Karpas-422 (cell line): Measurements from ENCODE around the gene ABHD12. TPM values are rescaled to one million over a fixed set of nuclear protein-coding genes. Genes with fewer than 3 reads are reported as not detected.

Experiments
- DNase-seq: peaks from one replicate; pipeline ENCODE4 v3.0.0-alpha.2; 2015
- H2AFZ ChIP-seq: fragments of 200-600 bp; sonication (generic); 2 replicates; pipeline ENCODE4 v1.6.1; 2014; ENCODE audit warnings: antibody characterized with exemption, low read length, mixed read lengths
- H3K27ac ChIP-seq: fragments of 200-600 bp; sonication (generic); 2 replicates; pipeline ENCODE4 v1.5.1; 2014; ENCODE audit warnings: mild to moderate bottlenecking, low read length, moderate library complexity
- H3K27me3 ChIP-seq: fragments of 200-600 bp; sonication (generic); 2 replicates; pipeline ENCODE4 v1.6.1; 2014; ENCODE audit warnings: low read length, mixed read lengths
- H3K36me3 ChIP-seq: fragments of 200-600 bp; sonication (generic); 2 replicates; pipeline ENCODE4 v1.6.1; 2014; ENCODE audit warnings: low read length, mixed read lengths; ENCODE audit not compliant: insufficient read depth
- H3K4me1 ChIP-seq: fragments of 200-600 bp; sonication (generic); 2 replicates; pipeline ENCODE4 v1.6.1; 2014; ENCODE audit warnings: mild to moderate bottlenecking, low read length, mixed read lengths
- H3K4me2 ChIP-seq: fragments of 200-600 bp; sonication (generic); 2 replicates; pipeline ENCODE4 v1.6.1; 2014; ENCODE audit warnings: low read length, low read depth, mild to moderate bottlenecking; ENCODE audit not compliant: poor library complexity, severe bottlenecking
- H3K4me3 ChIP-seq: fragments of 200-600 bp; sonication (generic); 2 replicates; pipeline ENCODE4 v1.5.1; 2014; ENCODE audit warnings: mild to moderate bottlenecking, antibody characterized with exemption, low read length, mixed read lengths
- H3K79me2 ChIP-seq: fragments of 200-600 bp; sonication (generic); 2 replicates; pipeline ENCODE4 v1.6.1; 2014; ENCODE audit warnings: mild to moderate bottlenecking, low read length, mixed read lengths
- H3K9ac ChIP-seq: fragments of 200-600 bp; sonication (generic); 2 replicates; pipeline ENCODE4 v1.6.0; 2014; ENCODE audit warnings: low read length
- H3K9me2 ChIP-seq: fragments of 200-600 bp; sonication (generic), shearing (Covaris generic); replicated peaks from 2 replicates; pipeline ENCODE4 v1.6.0; 2014; ENCODE audit warnings: mild to moderate bottlenecking, low read length, moderate library complexity; ENCODE audit not compliant: insufficient read depth
- H3K9me3 ChIP-seq: fragments of 300-700, 200-600 bp; sonication (generic); 2 replicates; pipeline ENCODE4 v1.6.1; 2014; ENCODE audit warnings: low read length, mixed read lengths
- H4K20me1 ChIP-seq: fragments of 200-600 bp; sonication (generic); 2 replicates; pipeline ENCODE4 v1.6.1; 2014; ENCODE audit warnings: mild to moderate bottlenecking, antibody characterized with exemption, low read length, low read depth; ENCODE audit not compliant: insufficient read depth
- total RNA-seq: library from RNA; depleted of rRNA; stranded (reverse); fragments of >200 nt; shearing (Covaris generic); gene quantifications from 2 replicates; pipeline ENCODE4 v1.2.3, GENCODE V29; 2014; ENCODE audit warnings: low replicate concordance

The ABHD12 gene
- total RNA-seq, 1 experiment from 2014 or later: 26.1 TPM

GRCh38 chr20:25320035-25320800 lies 70.4 kb downstream of the ABHD12 start:
- peak overlapping the region; percentile 81 for H3K4me2 ChIP-seq
- H3K4me3 ChIP-seq: peak overlapping the region; percentile 66; the same call in 1 of the 2 replicates
- no peaks in the 10 kb centered on the region for H3K27me3 ChIP-seq
- peaks cover 60% of the 10 kb centered on the region for H3K79me2 ChIP-seq
- no peaks in the 10 kb centered on the region for H3K9me2 ChIP-seq
- no peak overlapping the region for H2AFZ ChIP-seq
- peaks cover 13% of the 10 kb centered on the region; the same call in 1 of the 2 replicates for H3K36me3 ChIP-seq
- H4K20me1 ChIP-seq: no peaks in the 10 kb centered on the region
- H3K9ac ChIP-seq: peak overlapping the region; percentile 82; the same call in 1 of the 2 replicates
- DNase-seq: no peak
- H3K27ac ChIP-seq: peak overlapping the region; percentile 98
- peaks cover 77% of the 10 kb centered on the region for H3K4me1 ChIP-seq
- no peaks in the 10 kb centered on the region for H3K9me3 ChIP-seq

DNA sequence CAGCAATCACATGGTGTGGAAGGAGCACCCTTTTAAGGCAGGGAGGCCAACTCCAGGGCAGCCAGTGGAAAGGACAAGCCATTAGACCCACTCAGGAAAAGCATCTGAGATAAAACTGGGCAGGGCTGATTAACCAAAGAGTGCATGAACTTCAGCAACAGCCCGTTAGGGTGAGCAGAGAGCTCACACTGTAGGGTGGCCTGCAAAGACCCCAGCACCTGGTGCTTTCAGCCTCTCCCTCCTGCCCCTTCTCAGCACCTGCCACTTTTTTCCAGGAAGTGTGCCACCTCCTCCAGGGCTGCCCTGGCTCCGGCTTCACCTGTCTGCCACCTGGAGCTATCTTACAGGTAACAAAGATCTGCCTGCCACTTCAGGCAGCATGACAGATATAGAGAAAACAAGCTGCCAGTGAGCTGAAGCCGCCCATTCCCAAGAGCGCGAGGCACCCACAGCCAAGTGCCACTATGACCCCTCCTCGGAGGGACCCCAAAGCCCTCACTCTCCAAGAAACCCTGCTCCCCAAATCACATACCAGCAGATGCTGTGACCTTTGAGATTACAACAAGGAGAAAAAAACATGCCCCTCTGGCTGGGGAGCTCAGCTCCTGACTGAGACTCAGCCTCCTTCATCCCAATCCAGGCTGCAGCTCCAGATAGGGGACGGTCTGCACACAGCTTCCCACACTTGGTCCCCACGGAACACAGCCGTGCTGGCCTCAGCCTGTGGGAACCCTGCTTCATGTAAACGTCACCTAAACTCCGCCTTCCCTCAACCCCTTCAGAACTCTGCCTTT lies 71.2 kb downstream of the ABHD12 start:
- Histone ChIP-seq H3K36me3 (peaks cover 13% of the 10 kb centered on the region; the same call in 1 of the 2 replicates), H3K9me2 (no peaks in the 10 kb centered on the region), H3K9ac (peak overlapping the region; percentile 82), H3K4me2 (peak overlapping the region; percentile 81), H2AFZ (0 out of 2 replicates have a peak overlapping the region, but pooled peaks have one; percentile 13), H3K27me3 (no peaks in the 10 kb centered on the region), H3K4me1 (peaks cover 69% of the 10 kb centered on the region), H3K4me3 (peak overlapping the region; percentile 66), H4K20me1 (no peaks in the 10 kb centered on the region), H3K9me3 (no peaks in the 10 kb centered on the region), H3K27ac (peak overlapping the region; percentile 98), H3K79me2 (peaks cover 53% of the 10 kb centered on the region)
- peak; percentile 77 for DNase-seq

DNA sequence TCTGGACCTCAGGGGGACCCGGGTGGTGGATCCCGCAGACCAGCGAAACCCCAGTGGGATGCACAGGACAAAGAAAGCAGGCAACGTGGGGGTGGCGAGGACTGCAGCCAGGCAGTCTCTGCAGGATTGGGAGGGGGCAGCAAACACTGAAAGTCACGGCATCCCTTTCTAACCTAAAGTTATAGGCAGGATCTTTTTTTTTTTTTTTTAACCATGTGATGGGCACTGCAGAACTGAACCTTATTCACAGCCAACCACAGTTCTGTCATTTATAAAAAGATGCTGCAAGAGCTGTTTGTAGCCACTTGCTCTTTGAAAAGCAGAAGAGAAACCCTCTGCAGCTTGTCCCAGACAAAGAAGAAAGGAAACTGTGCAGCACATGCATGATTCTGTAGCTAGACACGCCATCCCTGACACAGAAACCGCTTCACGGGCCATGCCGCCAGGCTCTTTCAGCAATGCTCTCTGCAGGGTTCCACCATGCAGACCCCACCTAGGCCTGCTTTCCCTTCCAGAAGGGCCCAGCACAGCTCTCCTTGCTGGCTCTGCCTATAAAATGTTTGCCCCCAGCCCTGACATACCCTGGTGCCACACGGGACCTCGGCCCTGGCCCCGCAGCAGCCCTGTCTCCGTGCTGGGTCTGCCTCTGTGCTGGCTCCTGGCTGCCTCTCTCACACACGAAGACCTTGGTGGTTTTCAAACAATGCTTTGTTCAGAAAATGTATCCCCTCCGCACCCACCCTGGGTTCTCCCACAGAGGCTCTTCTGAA lies 72.0 kb downstream of the ABHD12 start:
- H3K9ac ChIP-seq: peak overlapping the region; percentile 82
- H2AFZ ChIP-seq: 0 out of 2 replicates have a peak overlapping the region, but pooled peaks have one; percentile 13
- H3K9me3 ChIP-seq: no peaks in the 10 kb centered on the region
- H3K4me3 ChIP-seq: peak overlapping the region; percentile 66
- peak overlapping the region; percentile 98 for H3K27ac ChIP-seq
- H3K27me3 ChIP-seq: no peaks in the 10 kb centered on the region
- peaks cover 13% of the 10 kb centered on the region; the same call in 1 of the 2 replicates for H3K36me3 ChIP-seq
- peaks cover 61% of the 10 kb centered on the region for H3K4me1 ChIP-seq
- H3K9me2 ChIP-seq: no peaks in the 10 kb centered on the region
- H4K20me1 ChIP-seq: no peaks in the 10 kb centered on the region
- H3K79me2 ChIP-seq: peaks cover 46% of the 10 kb centered on the region
- peak overlapping the region; percentile 81 for H3K4me2 ChIP-seq
- DNase-seq: peak; percentile 93

DNA sequence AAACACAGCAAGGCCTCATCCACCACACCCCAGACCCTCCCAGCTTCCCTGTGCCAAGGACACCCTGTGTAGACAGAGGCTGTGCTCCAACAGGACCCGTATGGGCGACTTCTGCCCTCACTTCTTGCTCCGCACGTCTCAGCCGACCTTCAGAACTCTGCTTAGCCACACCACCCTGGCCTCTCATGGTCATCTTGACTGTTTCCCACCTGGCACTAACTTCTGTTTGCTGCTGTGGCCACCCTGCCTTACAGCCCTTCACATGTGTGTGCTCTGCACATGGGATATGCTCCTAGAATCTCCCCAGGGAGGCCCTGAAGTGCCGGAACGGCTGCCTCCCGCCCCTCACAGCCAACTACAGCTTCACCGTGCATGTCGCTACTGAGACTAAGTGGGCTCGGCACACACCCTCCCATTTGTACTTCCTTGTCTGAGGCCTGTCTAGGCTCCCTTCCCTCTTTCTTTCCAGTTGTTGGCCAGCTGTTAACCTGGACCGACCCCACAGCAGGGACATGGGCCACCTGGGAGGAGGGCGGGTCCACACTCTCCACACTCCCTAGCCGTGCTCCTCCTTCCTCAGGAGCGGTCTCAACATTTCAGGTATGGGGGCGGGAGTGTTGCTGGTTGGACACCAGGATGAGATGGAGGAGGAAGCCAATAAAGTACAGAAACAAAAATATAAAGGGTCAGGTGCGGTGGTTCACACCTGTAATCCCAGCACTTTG lies 73.1 kb downstream of the ABHD12 start:
- H3K79me2 ChIP-seq: peaks cover 40% of the 10 kb centered on the region
- H3K27me3 ChIP-seq: no peaks in the 10 kb centered on the region
- H3K4me3 ChIP-seq: no peak overlapping the region
- no peaks in the 10 kb centered on the region for H4K20me1 ChIP-seq
- H2AFZ ChIP-seq: no peak overlapping the region
- peak overlapping the region; percentile 98 for H3K27ac ChIP-seq
- no peaks in the 10 kb centered on the region for H3K9me3 ChIP-seq
- no peak overlapping the region; the same call in 1 of the 2 replicates for H3K9ac ChIP-seq
- H3K4me2 ChIP-seq: peak overlapping the region; percentile 81
- DNase-seq: no peak
- H3K4me1 ChIP-seq: peaks cover 50% of the 10 kb centered on the region
- H3K36me3 ChIP-seq: 0 out of 2 replicates have a peak, but pooled peaks cover 6% of the 10 kb centered on the region
- no peaks in the 10 kb centered on the region for H3K9me2 ChIP-seq

DNA sequence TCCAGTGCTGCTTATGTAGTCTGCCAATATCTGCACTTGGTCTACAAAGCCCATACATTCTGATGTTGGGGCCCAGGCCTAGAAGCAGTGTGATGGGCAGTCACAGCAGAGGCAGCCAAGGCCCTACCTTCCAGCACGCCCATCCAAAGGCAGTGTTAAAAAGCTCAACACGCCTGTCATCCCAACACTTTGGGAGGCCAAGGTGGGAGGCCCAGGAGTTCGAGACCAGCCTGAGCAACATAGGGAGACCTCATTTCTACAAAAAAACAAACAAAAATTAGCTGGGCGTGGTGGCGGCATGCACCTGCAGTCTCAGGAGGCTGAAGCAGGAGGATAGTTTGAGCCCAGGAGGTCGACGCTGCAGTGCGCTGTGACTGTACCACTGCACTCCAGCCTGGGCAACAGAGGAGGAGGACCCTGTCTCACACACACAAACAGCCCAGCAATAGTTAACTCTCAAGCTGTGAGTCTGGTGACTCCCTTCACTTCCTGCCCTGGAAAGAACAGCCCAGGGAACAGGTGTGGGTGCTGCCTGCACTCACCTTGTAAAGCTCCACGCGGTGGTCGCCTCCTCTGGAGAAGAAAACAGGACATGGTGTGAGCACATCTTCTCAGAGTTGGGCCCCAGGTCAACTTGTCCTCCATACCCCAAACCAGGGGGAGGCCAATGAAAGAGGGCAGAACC lies 74.0 kb downstream of the ABHD12 start:
- Histone ChIP-seq H3K9me3 (no peaks in the 10 kb centered on the region), H3K27me3 (no peaks in the 10 kb centered on the region), H3K4me2 (no peak overlapping the region), H4K20me1 (no peaks in the 10 kb centered on the region), H3K9ac (no peak overlapping the region), H3K79me2 (peaks cover 37% of the 10 kb centered on the region), H3K27ac (peak overlapping the region; percentile 19; the same call in 1 of the 2 replicates), H3K4me1 (peaks cover 43% of the 10 kb centered on the region), H2AFZ (no peak overlapping the region), H3K36me3 (0 out of 2 replicates have a peak, but pooled peaks cover 6% of the 10 kb centered on the region), H3K9me2 (no peaks in the 10 kb centered on the region), H3K4me3 (no peak overlapping the region)
- DNase-seq: no peak

DNA sequence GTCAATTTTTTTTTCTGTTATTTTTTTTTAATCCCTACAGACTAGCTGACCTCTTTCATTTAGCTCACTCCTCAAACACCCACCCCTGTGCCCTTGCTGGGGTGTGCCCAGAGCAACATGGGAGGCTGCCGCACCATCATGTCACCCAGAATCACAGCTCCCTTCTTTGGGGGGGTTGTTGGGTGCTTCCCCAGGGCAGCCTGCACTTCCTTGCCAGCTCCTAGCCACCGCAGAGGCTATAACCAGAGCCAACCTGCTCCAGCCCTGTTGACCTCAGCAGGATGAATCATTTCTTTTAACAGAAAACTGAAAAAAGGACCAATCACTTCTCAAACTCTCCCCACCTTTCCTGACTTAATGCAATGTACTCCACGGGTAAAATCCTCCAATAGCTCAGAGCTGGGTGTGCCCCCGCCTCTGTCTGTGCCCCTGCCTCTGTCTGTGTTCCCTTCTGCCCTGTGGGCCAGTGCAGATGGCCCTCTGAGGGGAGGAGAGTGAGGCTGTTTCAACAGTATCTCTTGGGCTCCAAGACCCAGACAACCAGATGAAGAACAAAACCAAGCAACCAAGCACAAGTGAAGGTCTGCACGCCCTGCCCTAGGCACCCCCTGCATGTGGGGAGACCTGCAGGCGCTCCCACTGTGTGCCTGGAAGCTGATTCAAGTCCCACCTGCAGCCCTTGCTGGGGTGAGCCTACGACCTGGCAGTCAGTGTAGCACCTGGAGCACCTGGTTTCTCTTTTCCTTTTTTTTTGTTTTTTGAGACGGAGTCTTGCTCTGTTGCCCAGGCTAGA lies 75.0 kb downstream of the ABHD12 start:
- Histone ChIP-seq H3K36me3 (0 out of 2 replicates have a peak, but pooled peaks cover 6% of the 10 kb centered on the region), H3K27ac (no peak overlapping the region), H3K9me2 (no peaks in the 10 kb centered on the region), H3K27me3 (no peaks in the 10 kb centered on the region), H3K79me2 (peaks cover 28% of the 10 kb centered on the region), H3K4me2 (no peak overlapping the region), H3K9ac (no peak overlapping the region), H3K4me1 (peaks cover 43% of the 10 kb centered on the region), H3K4me3 (no peak overlapping the region), H4K20me1 (no peaks in the 10 kb centered on the region), H3K9me3 (no peaks in the 10 kb centered on the region), H2AFZ (no peak overlapping the region)
- DNase-seq: no peak
